GM19372 (cell line): ENCODE data around the gene ACER1.
"Not testable (repeated sequence)": the region's sequence is repeated elsewhere in the genome, so short reads cannot be mapped to it uniquely, and the experiment has no call there.

Source experiments
- ATAC-seq: cut with Tn5 transposase; IDR thresholded peaks from one replicate; pipeline ENCODE4 v1.9.1; 2021; ENCODE audit warnings: mild to moderate bottlenecking, low read depth, moderate library complexity; ENCODE audit not compliant: unreplicated experiment

ACER1 gene

DNA sequence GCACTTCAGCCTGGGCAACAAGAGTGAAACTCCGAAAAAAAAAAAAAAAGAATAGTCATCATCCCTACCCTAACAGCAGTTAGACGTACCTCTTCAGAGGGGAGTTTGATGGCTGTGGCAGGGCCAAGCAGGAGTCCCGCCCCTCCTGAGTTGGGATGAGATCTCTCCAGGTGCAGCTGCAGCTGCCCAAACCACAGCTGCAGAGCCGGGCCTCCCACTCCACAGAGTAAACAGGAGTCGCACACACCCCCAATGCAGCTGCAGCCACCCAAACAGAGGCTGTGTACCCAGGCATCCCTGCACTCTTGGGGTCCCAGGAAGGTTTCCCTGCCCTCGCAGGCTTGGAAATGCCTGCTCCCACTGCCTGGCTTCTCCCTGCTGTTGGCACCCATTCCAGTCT is 36.2 kb downstream of the ACER1 start:
- ATAC-seq, result no peak

DNA sequence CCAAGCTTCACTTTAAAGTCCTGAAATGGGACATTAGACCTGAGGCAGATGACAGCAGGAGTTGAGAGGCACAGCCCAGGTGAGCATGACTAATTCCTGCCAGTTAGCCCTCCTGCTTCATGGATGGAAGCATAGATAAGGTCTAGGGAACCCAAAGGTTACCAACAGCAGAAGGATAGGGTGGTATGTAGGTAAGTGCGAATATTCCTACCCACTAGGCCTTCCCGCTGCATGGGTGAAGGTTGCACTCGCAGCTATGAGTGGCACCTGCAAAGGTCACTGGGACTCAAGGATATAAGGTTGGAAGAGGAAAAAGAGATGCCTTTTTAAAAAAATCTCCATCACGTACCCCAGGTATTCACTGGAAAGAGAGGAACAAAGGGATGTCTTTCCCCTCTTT is 41.4 kb downstream of the ACER1 start:
- ATAC-seq, result no peak

DNA sequence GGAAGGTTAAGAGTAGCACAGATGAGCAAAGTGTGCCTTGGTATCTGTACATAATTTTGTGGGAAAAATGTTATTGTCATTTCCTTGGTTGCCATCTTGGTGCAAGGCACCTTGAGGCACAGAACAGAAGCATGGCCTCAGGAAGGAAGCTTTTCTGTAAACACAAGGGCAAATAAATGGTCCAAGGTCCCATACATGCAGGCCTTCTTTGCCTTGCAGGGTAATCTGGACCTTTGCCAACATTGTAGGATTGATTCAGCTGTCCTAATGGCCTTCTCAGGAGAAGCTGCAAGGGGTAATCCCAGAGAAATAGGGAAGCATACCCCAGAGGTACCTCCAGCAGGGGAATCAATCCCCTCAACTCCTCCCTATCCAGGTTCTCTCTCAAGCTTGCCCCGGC is 44.7 kb downstream of the ACER1 start:
- no peak for ATAC-seq

DNA sequence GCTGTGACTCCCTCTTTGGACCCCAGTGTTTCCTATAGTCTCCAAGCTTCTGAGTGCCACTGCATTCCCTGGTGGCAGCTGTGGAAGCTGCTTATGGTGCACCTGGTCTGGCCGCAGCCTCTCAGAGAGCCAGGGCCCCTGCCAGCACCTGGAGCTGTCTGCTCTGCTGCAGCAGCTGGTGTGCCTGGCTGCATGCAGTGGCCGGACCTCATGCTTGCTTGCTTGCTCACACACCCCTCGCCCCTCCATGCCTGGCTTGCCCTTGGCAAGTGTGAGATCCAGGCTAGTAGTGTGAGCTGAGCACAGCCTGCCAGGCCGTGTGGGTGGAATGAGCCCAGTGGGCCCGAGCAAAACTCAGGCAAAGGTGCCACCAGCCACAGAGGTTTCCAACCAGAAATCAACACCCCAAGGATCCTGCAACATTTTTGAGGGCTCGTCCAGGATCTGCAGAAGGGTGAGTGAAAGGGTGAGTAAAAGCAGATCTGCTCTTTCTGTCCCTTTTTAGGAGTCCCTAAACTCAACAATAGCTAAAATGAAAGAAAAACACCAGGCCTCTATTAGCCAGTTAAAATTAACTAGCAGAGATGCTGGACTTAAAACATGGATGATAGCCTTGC is 46.0 kb downstream of the ACER1 start:
- ATAC-seq, result no peak

DNA sequence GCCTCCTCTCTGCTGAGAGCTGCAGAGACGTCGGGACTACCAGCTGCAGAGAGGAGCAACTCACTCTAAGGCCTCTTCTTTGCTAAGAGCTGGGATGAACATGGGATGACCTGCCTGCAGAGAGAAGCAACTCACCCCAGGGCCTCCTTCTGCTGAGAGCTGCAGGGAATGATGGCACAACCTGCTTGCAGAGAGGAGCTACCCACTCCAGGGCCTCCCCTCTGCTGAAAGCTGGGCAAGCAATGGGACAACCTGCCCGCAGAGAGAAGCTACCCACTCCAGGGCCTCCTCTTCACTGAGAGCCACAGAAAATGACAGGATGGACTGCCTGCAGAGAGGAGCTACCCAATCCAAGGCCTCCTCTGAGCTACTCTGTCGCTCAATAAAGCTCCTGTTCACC is 46.7 kb downstream of the ACER1 start:
- no peak for ATAC-seq

DNA sequence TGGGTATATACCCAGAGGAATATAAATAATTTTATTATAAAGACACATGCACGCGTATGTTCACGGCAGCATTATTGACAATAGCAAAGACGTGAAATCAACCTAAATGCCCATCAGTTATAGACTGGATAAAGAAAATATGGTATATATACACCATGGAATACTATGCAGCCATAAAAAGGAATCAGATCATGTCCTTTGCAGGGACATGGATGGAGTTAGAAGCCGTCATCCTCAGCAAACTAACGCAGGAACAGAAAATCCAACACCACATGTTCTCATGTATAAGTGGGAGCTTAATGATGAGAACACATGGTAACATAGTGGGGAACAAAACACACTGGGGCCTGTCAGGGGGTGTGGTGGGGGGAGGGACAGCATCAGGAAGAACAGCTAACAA is 51.0 kb downstream of the ACER1 start:
- not testable (repeated sequence) for ATAC-seq

DNA sequence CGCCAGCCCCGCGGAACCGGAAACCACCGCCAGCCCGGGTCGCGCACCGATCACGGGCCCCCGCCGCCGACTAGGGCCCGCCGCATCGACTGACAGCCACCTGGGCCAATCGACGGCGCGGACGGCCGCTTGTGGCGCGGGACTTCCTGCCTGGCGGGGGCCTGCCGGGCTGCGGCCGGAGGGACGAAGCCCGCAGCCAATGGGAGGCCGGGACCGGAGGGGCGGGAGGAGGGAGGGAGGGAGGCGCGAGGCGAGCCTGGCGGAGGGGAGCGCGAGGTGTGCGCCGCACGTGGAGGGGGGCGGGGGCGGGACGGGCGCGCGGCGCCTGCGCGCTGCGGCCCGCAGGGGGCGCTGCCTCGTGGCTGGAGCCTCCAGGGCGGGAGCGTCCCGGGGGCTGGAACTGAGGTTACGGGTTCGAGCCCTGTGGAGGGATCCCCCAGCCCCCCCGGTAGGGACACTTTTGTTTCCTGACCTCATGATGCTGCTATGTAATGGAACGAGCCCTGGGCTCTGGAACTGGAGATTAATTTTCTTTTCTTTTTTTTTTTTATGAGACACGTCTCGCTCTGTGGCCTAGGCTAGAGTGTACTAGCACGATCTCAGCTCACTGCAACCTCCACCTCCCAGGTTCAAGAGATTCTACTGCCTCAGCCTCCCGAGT is 53.4 kb downstream of the ACER1 start, which contains the start of gene MLLT1:
TSS of gene MLLT1 (minus strand) at position 45 of the 661 bp plus-strand sequence. CDS start 191 bp downstream, outside the sequence.
- ATAC-seq, result peak; percentile 90

DNA sequence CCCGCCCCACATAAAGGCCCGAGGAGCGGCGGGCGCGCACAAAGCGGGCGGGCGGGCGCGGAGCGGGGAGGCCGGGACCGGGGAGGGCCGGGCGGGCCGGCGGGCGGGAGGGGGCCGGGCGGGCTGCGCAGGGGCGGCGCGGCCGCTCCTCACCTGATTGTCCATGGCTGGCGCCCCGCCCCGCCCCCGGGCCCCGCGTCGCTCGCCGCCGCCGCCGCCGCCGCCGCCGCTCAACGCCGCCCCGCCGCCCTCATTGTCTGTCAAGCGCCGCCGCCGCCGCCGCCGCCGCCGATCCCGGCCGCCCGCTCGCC is 53.8 kb downstream of the ACER1 start:
- peak; percentile 47 for ATAC-seq

DNA sequence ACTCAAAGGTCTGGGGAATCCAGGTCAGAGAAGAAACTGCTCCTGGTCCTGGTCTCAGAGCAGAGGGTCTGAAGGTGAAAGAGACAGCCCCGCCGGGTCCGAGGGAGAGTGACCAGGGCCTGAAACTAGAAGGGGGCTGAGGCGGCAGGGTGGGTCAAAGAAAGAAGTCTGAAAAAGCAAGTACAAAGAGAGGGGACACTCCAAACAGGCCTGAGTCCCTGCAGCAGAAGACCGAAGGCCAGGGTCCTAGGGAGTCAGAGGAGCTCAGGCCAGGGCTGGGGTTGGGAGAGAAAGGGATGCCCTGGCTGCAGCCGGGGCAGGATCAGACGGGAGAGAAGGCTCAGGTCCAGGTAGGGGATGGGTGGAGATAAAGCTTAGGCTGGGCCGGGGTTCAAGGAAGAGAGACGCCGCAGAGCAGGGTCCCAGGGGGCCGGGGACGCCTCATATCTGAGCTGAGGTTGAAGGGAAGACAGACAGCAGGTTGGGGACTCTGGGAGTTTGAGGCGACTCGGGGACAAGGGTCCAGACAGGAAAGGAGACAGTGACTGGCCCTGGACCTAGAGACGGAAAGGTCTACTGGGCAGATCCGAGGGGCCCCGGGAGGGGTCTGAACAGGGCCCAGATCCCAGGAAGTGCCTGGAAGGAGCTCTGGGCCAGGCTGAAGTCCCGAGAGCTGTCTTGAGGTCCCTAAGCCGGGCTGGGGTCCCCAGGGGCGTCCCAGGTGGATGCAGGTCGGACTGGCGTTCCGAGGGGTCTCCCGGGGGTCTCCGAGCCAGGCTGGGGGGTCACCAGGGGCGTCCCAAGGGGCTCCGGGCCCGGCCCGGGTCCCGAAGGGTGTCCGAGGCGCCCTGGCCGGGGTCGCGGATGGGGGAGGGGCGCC is 54.4 kb downstream of the ACER1 start:
- no peak for ATAC-seq

DNA sequence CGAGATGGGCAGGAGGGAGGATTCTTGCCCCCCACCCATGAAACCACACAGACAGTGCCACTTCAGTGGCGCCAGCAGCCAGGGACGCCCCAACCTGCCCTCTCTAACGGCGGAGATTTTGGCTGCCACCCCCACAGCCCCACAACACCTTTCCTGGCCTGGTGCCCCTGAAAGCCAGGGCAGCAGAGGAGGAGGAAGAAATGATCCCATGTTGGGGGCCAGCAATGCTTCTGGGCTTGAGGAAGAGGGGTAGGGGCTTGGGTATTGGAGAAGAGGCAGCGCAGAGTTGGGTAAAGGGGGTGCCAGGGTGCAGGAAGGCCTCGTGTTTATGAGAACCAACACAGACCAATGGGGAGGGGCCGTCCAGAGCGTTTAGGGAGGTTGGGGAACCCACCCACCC is 55.4 kb downstream of the ACER1 start:
- ATAC-seq, result no peak

DNA sequence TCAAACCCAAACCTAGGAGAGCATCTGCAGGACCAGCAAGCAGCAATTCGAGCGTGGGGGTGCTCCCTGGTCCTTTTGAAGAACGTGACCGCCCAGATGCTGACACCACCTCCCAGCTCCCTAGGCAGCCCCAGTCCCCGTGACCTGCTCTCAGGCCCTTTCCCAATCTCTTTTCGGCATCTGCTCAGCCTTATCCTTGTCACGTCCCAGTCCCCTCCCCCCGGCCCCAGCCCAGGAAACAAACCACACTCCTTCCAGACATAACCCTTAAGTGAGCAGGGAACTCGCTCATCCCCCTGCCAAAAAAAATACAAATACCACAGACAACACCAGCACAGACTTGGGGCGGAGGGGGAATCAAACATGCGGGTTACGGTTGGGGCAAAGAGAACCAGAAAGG is 57.0 kb downstream of the ACER1 start:
- no peak for ATAC-seq

DNA sequence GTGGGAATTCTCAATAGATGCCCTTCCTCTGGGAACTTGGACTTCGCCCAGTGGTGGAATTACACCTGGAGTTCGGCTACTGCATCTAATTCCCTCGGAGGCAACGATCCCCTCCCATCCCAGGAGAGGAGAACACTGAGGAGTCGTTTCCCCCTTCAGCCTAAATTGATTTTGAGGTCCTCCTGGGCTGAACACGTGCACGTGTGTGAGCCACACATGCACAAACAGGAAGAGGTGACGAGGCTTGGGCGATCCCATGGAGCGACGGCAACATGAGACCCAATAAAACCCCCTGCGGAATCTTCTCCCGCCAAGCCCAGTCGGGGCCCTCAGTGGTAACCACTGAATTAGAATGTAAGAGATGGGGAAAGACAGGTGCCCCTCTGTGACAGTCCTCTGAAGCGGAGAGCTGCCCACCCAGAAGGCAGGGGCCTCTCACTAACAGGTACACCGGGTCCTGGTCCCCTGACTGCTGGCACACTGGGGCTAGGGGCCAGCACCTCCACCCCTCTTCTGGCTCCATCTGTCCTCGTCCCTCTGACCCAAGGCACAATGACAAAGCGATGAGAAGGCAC is 58.2 kb downstream of the ACER1 start:
- no peak for ATAC-seq

DNA sequence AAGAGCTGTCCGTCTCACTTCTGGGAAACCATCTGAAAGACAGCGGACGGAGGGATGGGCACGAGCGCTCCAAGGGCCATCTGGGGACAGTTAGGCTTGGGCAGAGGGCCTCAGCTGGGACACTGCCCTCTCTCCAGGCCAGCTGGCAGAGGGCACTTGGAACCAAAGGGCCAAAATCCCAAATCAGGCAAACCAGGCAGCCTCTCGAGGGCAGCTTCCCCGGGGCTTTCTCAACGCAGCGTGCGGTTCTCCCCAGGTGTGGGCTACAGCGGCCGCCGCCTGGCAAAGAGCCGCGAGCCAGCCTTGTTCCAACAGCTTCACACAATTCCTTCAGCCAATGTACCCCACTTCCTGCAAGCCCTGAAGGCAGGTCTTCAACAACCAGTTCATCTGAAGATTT is 58.7 kb downstream of the ACER1 start:
- no peak for ATAC-seq

DNA sequence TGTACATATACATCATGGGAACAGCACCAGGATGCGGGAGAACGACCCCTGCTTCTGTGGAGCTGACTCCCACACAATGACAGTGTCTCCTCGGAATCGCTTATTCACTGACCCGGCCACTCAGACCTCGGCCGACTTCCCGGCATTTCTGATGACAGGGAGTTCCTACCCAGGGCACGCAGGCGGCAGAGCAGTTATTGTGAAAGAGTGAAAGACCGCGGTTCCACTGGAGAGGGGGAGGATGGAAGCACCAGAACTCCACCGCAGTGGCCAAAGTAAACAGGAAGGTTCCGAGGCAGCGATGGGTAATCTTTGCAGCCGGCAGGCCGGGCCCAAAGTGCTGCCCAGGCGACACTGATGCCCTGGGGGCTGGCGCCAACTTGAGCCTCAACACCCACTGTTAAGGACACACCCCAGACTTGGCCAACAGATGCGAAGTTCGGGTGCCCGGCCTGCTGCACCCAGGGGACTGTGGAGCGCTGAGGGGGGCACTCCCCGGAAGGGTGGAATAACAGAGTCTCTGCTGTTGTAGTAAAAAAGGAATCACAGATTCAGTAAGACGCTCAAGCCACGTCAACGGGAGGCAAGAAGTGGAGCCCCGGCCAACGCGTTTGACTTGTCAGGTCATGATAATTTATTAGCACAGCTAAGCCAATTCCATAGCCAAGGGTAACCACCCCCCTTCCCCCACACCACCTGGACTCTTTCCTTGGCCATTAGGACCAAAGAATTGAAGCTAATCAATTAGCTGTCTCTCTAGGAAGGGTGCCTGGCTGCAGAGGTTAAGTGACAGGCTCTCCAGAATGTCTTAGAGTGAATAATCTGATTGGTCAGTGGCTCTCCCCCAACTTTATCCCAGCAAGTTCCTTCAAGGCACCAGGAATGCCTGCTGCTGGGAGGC is 59.5 kb downstream of the ACER1 start:
- ATAC-seq, result no peak

DNA sequence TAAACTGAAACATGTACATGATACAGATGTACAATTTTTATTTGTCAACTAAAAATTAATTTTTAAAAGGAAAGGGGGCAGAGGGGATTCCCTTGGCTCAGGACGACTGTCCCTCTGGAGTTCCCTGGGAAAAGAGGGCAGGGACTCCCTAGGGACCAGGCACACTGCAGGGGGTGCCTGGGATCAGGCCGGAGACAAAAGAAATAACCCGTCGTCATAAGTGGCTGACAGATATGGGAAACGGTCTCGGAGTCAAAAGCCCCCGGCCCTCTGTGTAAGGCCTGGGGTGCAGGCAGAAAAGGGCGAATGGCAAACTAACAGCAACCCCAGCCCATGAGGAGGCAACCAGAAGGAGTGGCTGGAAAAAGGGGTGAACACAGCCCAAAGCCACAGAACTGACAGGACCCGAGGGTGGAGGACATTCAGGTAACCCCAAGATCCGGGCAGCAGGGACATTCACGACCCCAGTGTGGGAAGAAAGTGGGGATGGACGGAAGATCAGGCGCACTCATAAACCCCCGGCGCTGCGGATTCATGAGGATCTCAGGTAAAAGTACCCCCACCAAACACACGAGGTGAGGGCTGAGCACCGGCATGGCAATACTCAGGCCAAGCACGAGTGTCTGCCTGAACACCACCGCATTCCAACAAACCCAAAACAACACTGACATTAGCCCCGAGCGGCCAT is 60.4 kb downstream of the ACER1 start:
- ATAC-seq, result no peak

DNA sequence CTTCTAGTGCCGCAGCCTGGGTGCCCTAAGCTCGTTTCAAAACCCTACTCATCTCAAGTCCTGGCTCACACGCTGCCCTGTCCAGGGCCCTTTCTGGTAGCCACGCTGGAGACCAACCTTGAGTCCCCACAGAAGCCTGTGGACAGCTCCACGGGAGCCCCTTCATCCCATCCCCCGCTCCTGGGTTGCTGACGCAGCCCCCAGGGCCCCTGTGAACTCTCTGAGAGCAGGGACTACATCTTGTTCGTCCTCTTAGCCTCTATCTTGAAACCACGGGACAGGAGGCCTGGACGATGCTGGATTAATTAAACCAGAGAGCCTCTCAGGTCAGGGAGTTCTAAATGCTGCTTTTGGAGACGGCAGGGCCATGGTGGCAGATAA is 61.0 kb downstream of the ACER1 start:
- ATAC-seq, result no peak

DNA sequence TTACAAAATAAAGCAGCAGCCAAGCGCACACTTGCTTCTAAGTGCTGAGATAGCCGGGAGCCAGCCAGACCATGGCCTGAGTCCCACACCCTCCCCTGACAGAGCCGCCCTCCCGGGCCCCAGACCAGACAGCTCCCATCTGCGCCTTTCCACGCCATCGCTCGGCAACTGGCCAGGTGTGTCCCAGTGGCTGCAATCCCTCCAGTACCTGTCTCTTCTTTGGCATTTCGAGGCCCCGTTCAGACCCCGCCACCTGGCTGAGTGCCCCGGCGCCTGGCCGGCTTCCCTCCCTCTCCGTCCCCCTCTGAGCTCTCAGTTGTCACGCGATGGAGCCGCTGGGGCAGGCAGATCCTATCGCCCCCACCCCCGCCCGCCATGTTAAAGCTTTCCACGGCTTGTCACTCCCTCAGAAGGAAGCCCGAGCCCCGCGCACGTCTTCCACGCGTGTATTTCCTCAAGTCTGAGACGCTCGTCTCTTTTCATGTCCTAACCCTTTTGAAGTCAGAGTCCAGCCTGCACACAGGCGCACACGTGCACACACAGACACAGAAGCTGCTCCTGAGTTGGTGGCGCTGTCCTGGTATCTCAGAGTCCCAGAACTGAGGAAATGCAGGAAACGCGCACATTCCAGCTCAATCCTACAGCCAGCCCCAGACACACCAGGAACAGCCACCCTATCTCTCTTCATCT is 61.5 kb downstream of the ACER1 start:
- no peak for ATAC-seq

DNA sequence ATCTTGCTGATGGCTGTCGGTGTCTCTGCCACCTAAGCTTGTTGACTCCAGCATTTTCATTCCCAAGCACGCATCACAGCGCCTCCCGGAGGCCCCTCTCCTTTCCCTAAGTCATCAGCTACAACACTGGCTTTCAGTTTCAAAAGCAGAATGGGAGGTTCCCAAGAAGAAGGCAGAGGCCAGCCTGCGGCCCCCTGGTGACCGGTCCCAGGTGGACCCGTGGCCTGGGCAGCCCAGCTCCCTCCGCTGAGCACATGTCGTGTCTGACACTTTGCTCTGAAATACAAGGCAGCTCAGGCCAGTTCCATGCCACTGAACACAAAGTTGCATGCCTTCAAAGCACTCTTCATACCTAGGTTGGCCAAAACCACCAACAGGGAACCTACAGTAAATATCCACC is 62.2 kb downstream of the ACER1 start:
- no peak for ATAC-seq

DNA sequence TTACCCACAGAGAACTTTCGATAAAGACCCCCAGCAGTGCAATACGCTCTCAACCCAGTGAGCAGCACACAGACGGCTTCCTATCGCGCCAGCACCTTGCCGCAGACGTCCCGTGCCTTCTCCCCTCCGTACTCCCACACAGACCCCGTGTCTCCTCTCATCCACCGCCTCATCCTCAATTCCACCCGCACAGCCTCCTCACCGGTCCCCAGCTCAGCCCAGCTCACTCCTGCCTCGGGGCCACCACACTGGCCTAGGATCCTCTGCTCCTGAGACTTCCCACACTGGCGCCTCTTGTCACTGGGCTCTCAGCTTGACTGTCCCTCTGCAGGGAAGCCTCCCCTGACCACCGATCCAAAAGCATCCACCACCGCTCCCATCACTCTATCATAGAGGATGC is 62.6 kb downstream of the ACER1 start:
- no peak for ATAC-seq
